ENCODE data around the gene FYN. TPM values are rescaled to one million over a fixed set of nuclear protein-coding genes. Genes with fewer than 3 reads are reported as not detected.

The FYN gene
- total and polyA plus RNA-seq, 2 of the 4 experiments (the other 2 are of a cell fraction): 30.8 to 36.4 TPM

DNA sequence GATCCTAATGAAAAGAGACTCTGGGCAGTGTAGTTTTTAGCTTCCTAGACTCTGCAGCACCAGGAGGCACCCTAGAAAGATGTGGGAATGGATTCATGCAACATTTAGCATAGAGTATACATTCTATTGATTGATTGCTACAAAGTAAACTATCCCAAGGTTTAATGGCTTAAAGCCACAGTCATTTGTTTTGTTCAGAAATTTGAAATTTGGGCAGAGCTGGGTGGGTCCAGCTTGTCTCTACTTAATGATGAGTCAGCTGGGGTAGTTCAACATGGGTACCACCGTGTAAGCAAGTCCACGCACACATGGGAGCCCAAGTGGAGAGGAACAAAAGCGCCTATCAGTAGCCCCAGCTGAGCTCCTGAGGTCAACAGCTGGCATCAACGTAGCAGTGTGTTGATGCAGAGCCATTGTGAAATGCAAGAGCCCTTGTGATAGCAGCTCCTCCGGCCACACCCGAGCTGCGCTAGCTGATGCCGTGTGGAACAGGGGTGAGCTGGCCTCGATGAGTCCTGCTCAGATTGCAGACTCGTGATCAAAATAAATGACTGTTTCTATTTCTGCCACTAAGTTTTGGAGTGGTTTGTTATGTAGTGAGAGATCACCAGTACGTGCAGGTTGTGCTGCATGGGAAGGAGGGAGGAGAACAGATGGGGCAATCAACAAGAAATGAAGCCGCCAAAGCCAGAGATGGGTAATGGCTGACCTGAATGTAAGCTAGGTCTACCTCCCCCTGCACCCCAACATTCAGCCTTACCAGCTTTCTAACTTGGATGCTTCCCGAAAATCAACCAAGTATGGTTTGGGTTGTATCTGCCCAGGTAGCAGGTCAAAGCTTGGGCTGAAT lies 221.8 kb downstream of the FYN start:
- 78% methylated on average over 10 of the region's 13 CpGs; no CpG with 5 or more reads in 1 of the 2 experiments for WGBS, 2 experiments (ENCODE audit: extremely low coverage in 2 of 2, insufficient read length in 1 of 2)
- Histone ChIP-seq H2BK120ac (ENCODE audit: low read depth, low read length) (no peak overlapping the region), H3K4ac (ENCODE audit: low read depth, low read length) (no peak overlapping the region), H4K8ac (ENCODE audit: low read depth in 2 of 2, low read length in 2 of 2) (no peak overlapping the region), H4K5ac (ENCODE audit: low read depth, low read length) (no peak overlapping the region), H4K20me1 (ENCODE audit: insufficient read depth, low read length) (no peaks in the 10 kb centered on the region), H3K9me3 (ENCODE audit: control insufficient read depth, insufficient read depth, low read length) (no peaks in the 10 kb centered on the region), H3K14ac (replicated peaks; ENCODE audit: low read depth, low read length) (no peak overlapping the region), H3K79me1 (ENCODE audit: low read depth in 1 of 2, low read length in 2 of 2) (no peaks in the 10 kb centered on the region), H3K4me3 (ENCODE audit: insufficient read depth, low read depth, low read length) (no peak overlapping the region), H3K18ac (ENCODE audit: low read depth, low read length) (no peak overlapping the region), H3K27ac (ENCODE audit: insufficient read depth, low read length) (no peak overlapping the region), H3K27me3 (ENCODE audit: control insufficient read depth, insufficient read depth, low read length) (no peaks in the 10 kb centered on the region), H3K56ac (ENCODE audit: extremely low read depth, insufficient read depth, low read length) (no peak overlapping the region), H2BK20ac (ENCODE audit: low read depth, low read length) (no peak overlapping the region), H3K4me2 (ENCODE audit: low read depth, low read length) (no peak overlapping the region), H3K23ac (ENCODE audit: low read depth, low read length) (no peak overlapping the region), H4K91ac (ENCODE audit: insufficient read depth, low read depth, low read length) (no peak overlapping the region), H3K36me3 (ENCODE audit: control insufficient read depth, insufficient read depth, low read length) (no peaks in the 10 kb centered on the region), H2AK9ac (replicated peaks; ENCODE audit: low read depth, low read length, poor library complexity) (no peak overlapping the region), H2AK5ac (ENCODE audit: low read depth, low read length) (no peak overlapping the region), H2BK15ac (ENCODE audit: low read depth, low read length) (no peak overlapping the region), H3K4me1 (ENCODE audit: control insufficient read depth, insufficient read depth, low read length) (no peaks in the 10 kb centered on the region; the same call in 1 of the 2 replicates), H2AFZ (replicated peaks; ENCODE audit: low read length, poor library complexity) (no peak overlapping the region), H3K9ac (ENCODE audit: low read depth, low read length) (no peak overlapping the region), H2BK5ac (ENCODE audit: low read depth, low read length, poor library complexity, severe bottlenecking) (no peak overlapping the region), H3K9me1 (ENCODE audit: insufficient read depth, low read length) (0 out of 2 replicates have a peak, but pooled peaks cover 3% of the 10 kb centered on the region)
- no peak for ATAC-seq (ENCODE audit: low read depth)
- peak; percentile 11 for DNase-seq
- intact Hi-C loops (cut with micrococcal nuclease): no loop called here
- dilution Hi-C loops (cut with HindIII; ENCODE audit: low sequenced_read_pairs, unreplicated experiment): no loop called here
- in situ Hi-C loops (cut with MboI; ENCODE audit: low sequenced_read_pairs): no loop called here
- TF ChIP-seq BHLHE40 (IDR thresholded peaks at IDR 0.05; ENCODE audit: low read depth, low read length) (no peak), RFX5 (IDR thresholded peaks at IDR 0.05; ENCODE audit: low read depth, low read length) (no peak), FOS (IDR thresholded peaks at IDR 0.05; ENCODE audit: low read depth, low read length) (no peak)
- ChIA-PET POLR2A (ENCODE audit: unreplicated experiment) (no interaction called here), CTCF (interaction anchor here (0.8 to 1.3 kb wide), 2 partner anchors 45 to 392 kb away, joined by 3 to 4 read pairs; partner anchors contain the start of gene TRAF3IP2)
- no TSS peak for BruUV-seq (replicated peaks)

All from IMR-90 (cell line).